HG03159 (cell line): Measurements from ENCODE around the gene COPE.

Experiments
- ATAC-seq: cut with Tn5 transposase; IDR thresholded peaks from one replicate; pipeline ENCODE4 v1.9.1; 2021; ENCODE audit warnings: mild to moderate bottlenecking, moderate library complexity; ENCODE audit not compliant: unreplicated experiment

The COPE gene

GRCh38 chr19:18895824-18896341, 23.3 kb downstream of the COPE start, which contains the start of gene CERS1:
CERS1 (minus strand) TSS chr19:18896158; CDS start chr19:18896072, 86 bp downstream.
- no peak for ATAC-seq

- ATAC-seq: no peak
These were observed 24.0 kb downstream of the COPE start for GRCh38 chr19:18895038-18895823.

- no peak for ATAC-seq
These were observed 24.7 kb downstream of the COPE start for GRCh38 chr19:18894254-18895037.

- ATAC-seq: no peak
These were observed 25.5 kb downstream of the COPE start for GRCh38 chr19:18893587-18894253.

- ATAC-seq: no peak
These were observed 29.0 kb downstream of the COPE start for GRCh38 chr19:18889949-18890745.

- ATAC-seq: no peak
These were observed 32.2 kb downstream of the COPE start for GRCh38 chr19:18886972-18887371.

- no peak for ATAC-seq
These were observed 35.5 kb downstream of the COPE start for GRCh38 chr19:18883526-18884304.

- ATAC-seq: no peak
These were observed 37.7 kb downstream of the COPE start for GRCh38 chr19:18881491-18881890.

- no peak for ATAC-seq
These were observed 39.4 kb downstream of the COPE start for GRCh38 chr19:18879579-18880373.

GRCh38 chr19:18878858-18879578, 40.2 kb downstream of the COPE start:
- no peak for ATAC-seq

GRCh38 chr19:18878058-18878797, 41.0 kb downstream of the COPE start:
- ATAC-seq: no peak

GRCh38 chr19:18876865-18877264, 42.3 kb downstream of the COPE start:
- no peak for ATAC-seq

- no peak for ATAC-seq
These were observed 43.5 kb downstream of the COPE start for GRCh38 chr19:18875726-18876125.

GRCh38 chr19:18871543-18871942, 47.6 kb downstream of the COPE start:
- ATAC-seq: no peak

GRCh38 chr19:18870531-18871172, 48.5 kb downstream of the COPE start:
- no peak for ATAC-seq

GRCh38 chr19:18869781-18870530, 49.2 kb downstream of the COPE start:
- no peak for ATAC-seq
